GM12865 (cell line): ENCODE data around the gene GNPTAB.
"Not testable (repeated sequence)": the region's sequence is repeated elsewhere in the genome, so short reads cannot be mapped to it uniquely, and the experiment has no call there.

Experiments
- DNase-seq: peaks from one replicate; pipeline ENCODE4 v3.0.0; 2010; ENCODE audit warnings: low read depth
- H3K4me3 ChIP-seq: 2 replicates; pipeline ENCODE4 v1.5.1; 2011; ENCODE audit warnings: mild to moderate bottlenecking, low read depth, low read length, control low read depth
- TF ChIP-seq, protein P1 (sequence below): IDR thresholded peaks from 2 replicates; pipeline ENCODE4 v1.5.1; 2011; ENCODE audit warnings: low read length, control low read depth, low read depth, inconsistent platforms; ENCODE audit not compliant: insufficient read depth; ENCODE audit errors: missing control alignments

The GNPTAB gene

DNA sequence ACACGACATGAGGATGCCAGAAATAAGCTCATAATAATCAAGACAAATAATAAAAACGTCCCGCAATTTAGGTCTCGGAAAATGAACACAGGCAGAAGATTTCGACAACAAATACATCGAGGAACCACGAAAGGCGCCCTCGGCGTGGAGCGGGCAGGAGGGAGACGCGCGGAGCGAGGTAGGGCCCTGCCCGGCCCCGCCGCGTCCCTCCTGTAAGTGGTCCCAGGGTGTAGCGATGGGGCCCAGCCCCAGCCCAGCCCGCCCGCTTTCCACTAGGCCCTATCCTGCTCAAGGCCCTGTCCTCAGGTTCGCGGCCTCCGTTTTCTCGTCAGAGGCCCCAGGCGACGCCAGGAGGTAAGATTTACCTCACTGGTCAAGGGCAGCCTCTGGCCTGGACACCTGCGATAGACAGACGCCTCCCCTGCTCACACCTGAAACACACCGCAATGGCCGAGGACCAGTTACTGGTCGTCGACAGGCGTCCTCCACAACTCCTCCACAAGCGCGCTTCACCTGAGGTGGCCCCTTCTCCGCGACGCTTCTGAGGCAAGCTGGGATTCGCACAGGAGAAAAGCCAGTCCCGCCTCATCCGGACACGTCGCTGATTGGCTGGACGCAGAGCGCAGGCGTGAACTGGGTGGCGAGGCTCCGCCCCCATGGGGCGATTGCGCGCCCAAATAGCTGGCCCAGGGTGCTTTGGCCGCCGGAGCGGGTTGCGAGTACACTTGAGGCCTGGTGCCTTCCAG is 91.7 kb downstream of the GNPTAB start, which contains the start of gene SYCP3:
TSS of gene SYCP3 (minus strand) at position 543 of the 746 bp plus-strand sequence. CDS start 1,527 bp downstream, outside the sequence.
- DNase-seq, result no peak
- H3K4me3 ChIP-seq, result no peak within 1 kb of the TSS
- TF ChIP-seq, protein P1, sequence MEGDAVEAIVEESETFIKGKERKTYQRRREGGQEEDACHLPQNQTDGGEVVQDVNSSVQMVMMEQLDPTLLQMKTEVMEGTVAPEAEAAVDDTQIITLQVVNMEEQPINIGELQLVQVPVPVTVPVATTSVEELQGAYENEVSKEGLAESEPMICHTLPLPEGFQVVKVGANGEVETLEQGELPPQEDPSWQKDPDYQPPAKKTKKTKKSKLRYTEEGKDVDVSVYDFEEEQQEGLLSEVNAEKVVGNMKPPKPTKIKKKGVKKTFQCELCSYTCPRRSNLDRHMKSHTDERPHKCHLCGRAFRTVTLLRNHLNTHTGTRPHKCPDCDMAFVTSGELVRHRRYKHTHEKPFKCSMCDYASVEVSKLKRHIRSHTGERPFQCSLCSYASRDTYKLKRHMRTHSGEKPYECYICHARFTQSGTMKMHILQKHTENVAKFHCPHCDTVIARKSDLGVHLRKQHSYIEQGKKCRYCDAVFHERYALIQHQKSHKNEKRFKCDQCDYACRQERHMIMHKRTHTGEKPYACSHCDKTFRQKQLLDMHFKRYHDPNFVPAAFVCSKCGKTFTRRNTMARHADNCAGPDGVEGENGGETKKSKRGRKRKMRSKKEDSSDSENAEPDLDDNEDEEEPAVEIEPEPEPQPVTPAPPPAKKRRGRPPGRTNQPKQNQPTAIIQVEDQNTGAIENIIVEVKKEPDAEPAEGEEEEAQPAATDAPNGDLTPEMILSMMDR, result no peak

- DNase-seq, result no peak
- TF ChIP-seq, protein P1, result no peak
- no peak overlapping the region for H3K4me3 ChIP-seq
Measured at GRCh38 chr12:101737476-101737875, 93.3 kb downstream of the GNPTAB start.

DNA sequence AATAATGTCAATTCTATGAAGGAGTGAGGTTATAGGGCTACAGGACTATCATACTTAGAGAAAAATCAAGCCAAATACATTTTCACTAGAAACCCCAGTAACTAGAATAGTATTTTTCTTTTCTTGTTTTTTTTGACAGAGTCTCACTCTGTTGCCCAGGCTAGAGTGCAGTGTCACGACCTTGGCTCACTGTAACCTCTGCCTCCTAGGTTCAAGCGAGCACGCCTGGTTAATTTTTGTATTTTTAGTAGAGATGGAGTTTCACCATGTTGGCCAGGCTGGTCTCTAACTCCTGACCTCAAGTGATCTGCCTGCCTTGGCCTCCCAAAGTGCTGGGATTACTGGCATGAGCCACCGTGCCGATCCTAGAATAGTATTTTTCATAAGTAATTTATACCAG is 96.3 kb downstream of the GNPTAB start:
- not testable (repeated sequence) for H3K4me3 ChIP-seq, DNase-seq

GRCh38 chr12:101733166-101733565 is 97.6 kb downstream of the GNPTAB start:
- DNase-seq, result no peak
- TF ChIP-seq, protein P1, result no peak
- no peak overlapping the region for H3K4me3 ChIP-seq

- no peak overlapping the region for H3K4me3 ChIP-seq
- TF ChIP-seq, protein P1, result no peak
- DNase-seq, result no peak
Measured at GRCh38 chr12:101732318-101732717, 98.4 kb downstream of the GNPTAB start.

DNA sequence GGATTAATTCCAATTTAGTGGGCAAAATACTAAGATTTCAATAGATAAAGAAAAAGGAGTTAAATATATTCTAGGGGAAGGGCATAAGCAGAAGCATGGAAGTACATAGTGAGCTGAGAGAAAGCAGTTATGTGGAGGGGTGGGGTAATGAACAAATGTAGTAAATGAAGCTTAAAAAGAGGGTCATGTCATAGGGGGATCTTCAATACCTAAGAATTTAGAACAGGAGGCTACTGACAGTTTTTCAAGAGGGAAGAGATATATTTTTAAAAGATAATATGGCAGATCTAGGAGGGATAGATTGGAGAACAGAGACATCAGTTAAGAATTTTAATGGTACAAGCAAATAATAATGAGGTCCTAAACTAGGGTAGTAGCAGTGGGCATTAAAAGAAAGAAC is 100.9 kb downstream of the GNPTAB start:
- TF ChIP-seq, protein P1, result no peak
- no peak overlapping the region for H3K4me3 ChIP-seq
- DNase-seq, result no peak

- TF ChIP-seq, protein P1, result no peak
Measured at GRCh38 chr12:101727098-101727497, 103.7 kb downstream of the GNPTAB start.

More at GRCh38 chr12:101727098-101727497, 103.7 kb downstream of the GNPTAB start:
- no peak overlapping the region for H3K4me3 ChIP-seq
- DNase-seq, result no peak
